ENCODE results near the gene PLXNA4.

Gene PLXNA4

GRCh38 chr7:132183781-132184380 is 392.4 kb downstream of the PLXNA4 start:
- H3K9me3 ChIP-seq (ENCODE audit: insufficient read depth, low read length) = peaks cover 12% of the 10 kb centered on the region; the same call in 1 of the 2 replicates
- no peak overlapping the region for H3K4me3 ChIP-seq (ENCODE audit: low read length)
- no peak overlapping the region for H3K9ac ChIP-seq (ENCODE audit: low read length)
- H3K79me2 ChIP-seq (ENCODE audit: low read length) = no peaks in the 10 kb centered on the region
- H4K20me1 ChIP-seq (ENCODE audit: insufficient read depth, low read length) = no peaks in the 10 kb centered on the region
- TF ChIP-seq EZH2phosphoT487 (IDR thresholded peaks at IDR 0.05; ENCODE audit: low read depth) = no peak
- TF ChIP-seq CTCF (IDR thresholded peaks at IDR 0.05; ENCODE audit: low read depth, low read length) = no peak
- H3K36me3 ChIP-seq (replicated peaks; ENCODE audit: low read depth, low read length) = no peaks in the 10 kb centered on the region
- H3K27me3 ChIP-seq (ENCODE audit: low read depth, low read length) = no peaks in the 10 kb centered on the region; the same call in 1 of the 2 replicates
- no peak overlapping the region for H3K27ac ChIP-seq (ENCODE audit: low read length)
- no peaks in the 10 kb centered on the region for H3K4me1 ChIP-seq (ENCODE audit: low read length)
- no peak overlapping the region for H3K4me2 ChIP-seq (ENCODE audit: low read length)
- H2AFZ ChIP-seq (ENCODE audit: low read depth, low read length) = no peak overlapping the region

GRCh38 chr7:132182992-132183391 is 393.3 kb downstream of the PLXNA4 start:
- H3K79me2 ChIP-seq (ENCODE audit: low read length) = no peaks in the 10 kb centered on the region
- H3K4me1 ChIP-seq (ENCODE audit: low read length) = no peaks in the 10 kb centered on the region
- no peaks in the 10 kb centered on the region for H3K36me3 ChIP-seq (replicated peaks; ENCODE audit: low read depth, low read length)
- no peak overlapping the region for H3K4me3 ChIP-seq (ENCODE audit: low read length)
- peaks cover 12% of the 10 kb centered on the region; the same call in 1 of the 2 replicates for H3K9me3 ChIP-seq (ENCODE audit: insufficient read depth, low read length)
- no peak overlapping the region for H3K4me2 ChIP-seq (ENCODE audit: low read length)
- H3K27ac ChIP-seq (ENCODE audit: low read length) = no peak overlapping the region
- no peak overlapping the region for H2AFZ ChIP-seq (ENCODE audit: low read depth, low read length)
- no peaks in the 10 kb centered on the region for H4K20me1 ChIP-seq (ENCODE audit: insufficient read depth, low read length)
- TF ChIP-seq CTCF (IDR thresholded peaks at IDR 0.05; ENCODE audit: low read depth, low read length) (no peak), EZH2phosphoT487 (IDR thresholded peaks at IDR 0.05; ENCODE audit: low read depth) (no peak)
- no peak overlapping the region for H3K9ac ChIP-seq (ENCODE audit: low read length)
- H3K27me3 ChIP-seq (ENCODE audit: low read depth, low read length) = no peaks in the 10 kb centered on the region; the same call in 1 of the 2 replicates

GRCh38 chr7:132181946-132182685 is 394.2 kb downstream of the PLXNA4 start:
- Histone ChIP-seq H3K79me2 (ENCODE audit: low read length) (no peaks in the 10 kb centered on the region), H3K27me3 (ENCODE audit: low read depth, low read length) (no peaks in the 10 kb centered on the region; the same call in 1 of the 2 replicates), H3K4me3 (ENCODE audit: low read length) (no peak overlapping the region), H2AFZ (ENCODE audit: low read depth, low read length) (no peak overlapping the region), H3K4me1 (ENCODE audit: low read length) (no peaks in the 10 kb centered on the region), H3K9me3 (ENCODE audit: insufficient read depth, low read length) (peaks cover 9% of the 10 kb centered on the region; the same call in 1 of the 2 replicates), H4K20me1 (ENCODE audit: insufficient read depth, low read length) (no peaks in the 10 kb centered on the region), H3K36me3 (replicated peaks; ENCODE audit: low read depth, low read length) (no peaks in the 10 kb centered on the region), H3K4me2 (ENCODE audit: low read length) (no peak overlapping the region), H3K27ac (ENCODE audit: low read length) (no peak overlapping the region), H3K9ac (ENCODE audit: low read length) (no peak overlapping the region)
- TF ChIP-seq CTCF (IDR thresholded peaks at IDR 0.05; ENCODE audit: low read depth, low read length) (no peak), EZH2phosphoT487 (IDR thresholded peaks at IDR 0.05; ENCODE audit: low read depth) (no peak)

- Histone ChIP-seq H3K36me3 (replicated peaks; ENCODE audit: low read depth, low read length) (no peaks in the 10 kb centered on the region), H3K27me3 (ENCODE audit: low read depth, low read length) (no peaks in the 10 kb centered on the region; the same call in 1 of the 2 replicates), H3K9me3 (ENCODE audit: insufficient read depth, low read length) (0 out of 2 replicates have a peak, but pooled peaks cover 2% of the 10 kb centered on the region), H3K4me3 (ENCODE audit: low read length) (no peak overlapping the region), H2AFZ (ENCODE audit: low read depth, low read length) (no peak overlapping the region), H3K4me2 (ENCODE audit: low read length) (no peak overlapping the region), H4K20me1 (ENCODE audit: insufficient read depth, low read length) (no peaks in the 10 kb centered on the region), H3K79me2 (ENCODE audit: low read length) (no peaks in the 10 kb centered on the region), H3K27ac (ENCODE audit: low read length) (no peak overlapping the region), H3K4me1 (ENCODE audit: low read length) (no peaks in the 10 kb centered on the region), H3K9ac (ENCODE audit: low read length) (no peak overlapping the region)
- TF ChIP-seq CTCF (IDR thresholded peaks at IDR 0.05; ENCODE audit: low read depth, low read length) = no peak
- no peak for TF ChIP-seq EZH2phosphoT487 (IDR thresholded peaks at IDR 0.05; ENCODE audit: low read depth)
These were observed 394.9 kb downstream of the PLXNA4 start for GRCh38 chr7:132181371-132181770.
